Measurements from ENCODE around the gene GYPC.

The GYPC gene

GRCh38 chr2:126664639-126665038 lies 8.7 kb downstream of the GYPC start:
- DNase-seq (ENCODE audit: extremely low read depth, insufficient read length), result peak; percentile 39
- TF ChIP-seq CTCF (IDR thresholded peaks at IDR 0.05; ENCODE audit: insufficient read depth, low read length, poor library complexity, severe bottlenecking), result no peak
- Histone ChIP-seq H3K27me3 (replicated peaks; ENCODE audit: control insufficient read depth, insufficient read depth, low read length) (no peaks in the 10 kb centered on the region), H3K4me3 (replicated peaks; ENCODE audit: low read depth, low read length) (peak overlapping the region; percentile 7), H3K36me3 (ENCODE audit: control insufficient read depth, insufficient read depth, low read length) (peaks cover 3% of the 10 kb centered on the region)

GRCh38 chr2:126665483-126665882 lies 9.5 kb downstream of the GYPC start:
- Histone ChIP-seq H3K27me3 (replicated peaks; ENCODE audit: control insufficient read depth, insufficient read depth, low read length) (no peaks in the 10 kb centered on the region), H3K4me3 (replicated peaks; ENCODE audit: low read depth, low read length) (no peak overlapping the region), H3K36me3 (ENCODE audit: control insufficient read depth, insufficient read depth, low read length) (peaks cover 3% of the 10 kb centered on the region)
- TF ChIP-seq CTCF (IDR thresholded peaks at IDR 0.05; ENCODE audit: insufficient read depth, low read length, poor library complexity, severe bottlenecking), result no peak
- DNase-seq (ENCODE audit: extremely low read depth, insufficient read length), result no peak

GRCh38 chr2:126668254-126668653 lies 12.3 kb downstream of the GYPC start:
- no peak for TF ChIP-seq CTCF (IDR thresholded peaks at IDR 0.05; ENCODE audit: insufficient read depth, low read length, poor library complexity, severe bottlenecking)
- H3K4me3 ChIP-seq (replicated peaks; ENCODE audit: low read depth, low read length), result no peak overlapping the region
- peaks cover 4% of the 10 kb centered on the region for H3K36me3 ChIP-seq (ENCODE audit: control insufficient read depth, insufficient read depth, low read length)
- no peaks in the 10 kb centered on the region for H3K27me3 ChIP-seq (replicated peaks; ENCODE audit: control insufficient read depth, insufficient read depth, low read length)
- no peak for DNase-seq (ENCODE audit: extremely low read depth, insufficient read length)

GRCh38 chr2:126669772-126670171 lies 13.8 kb downstream of the GYPC start:
- no peak for DNase-seq (ENCODE audit: extremely low read depth, insufficient read length)
- H3K27me3 ChIP-seq (replicated peaks; ENCODE audit: control insufficient read depth, insufficient read depth, low read length), result no peaks in the 10 kb centered on the region
- no peak for TF ChIP-seq CTCF (IDR thresholded peaks at IDR 0.05; ENCODE audit: insufficient read depth, low read length, poor library complexity, severe bottlenecking)
- H3K4me3 ChIP-seq (replicated peaks; ENCODE audit: low read depth, low read length), result no peak overlapping the region
- peaks cover 4% of the 10 kb centered on the region for H3K36me3 ChIP-seq (ENCODE audit: control insufficient read depth, insufficient read depth, low read length)

- no peaks in the 10 kb centered on the region for H3K27me3 ChIP-seq (replicated peaks; ENCODE audit: control insufficient read depth, insufficient read depth, low read length)
- peaks cover 4% of the 10 kb centered on the region for H3K36me3 ChIP-seq (ENCODE audit: control insufficient read depth, insufficient read depth, low read length)
- no peak for TF ChIP-seq CTCF (IDR thresholded peaks at IDR 0.05; ENCODE audit: insufficient read depth, low read length, poor library complexity, severe bottlenecking)
- no peak for DNase-seq (ENCODE audit: extremely low read depth, insufficient read length)
- no peak overlapping the region for H3K4me3 ChIP-seq (replicated peaks; ENCODE audit: low read depth, low read length)
These were observed 15.5 kb downstream of the GYPC start for GRCh38 chr2:126671488-126671887.

GRCh38 chr2:126672980-126673605 lies 17.1 kb downstream of the GYPC start:
- Histone ChIP-seq H3K36me3 (ENCODE audit: control insufficient read depth, insufficient read depth, low read length) (peaks cover 4% of the 10 kb centered on the region), H3K27me3 (replicated peaks; ENCODE audit: control insufficient read depth, insufficient read depth, low read length) (no peaks in the 10 kb centered on the region), H3K4me3 (replicated peaks; ENCODE audit: low read depth, low read length) (no peak overlapping the region)
- no peak for DNase-seq (ENCODE audit: extremely low read depth, insufficient read length)
- TF ChIP-seq CTCF (IDR thresholded peaks at IDR 0.05; ENCODE audit: insufficient read depth, low read length, poor library complexity, severe bottlenecking), result no peak

Data from GM06990 (cell line).